Tibial artery (tissue), 4 donors: Measurements from ENCODE around the gene HGD.
"Not testable (repeated sequence)": the region's sequence is repeated elsewhere in the genome, so short reads cannot be mapped to it uniquely, and the experiment has no call there.

ENCODE experiments used
- DNase-seq, 2 donors: peaks; one replicate each; pipeline ENCODE4 v3.0.0-alpha.2; 2019
- H3K27ac ChIP-seq, 2 donors: fragments of 200-600 bp; sonication (generic) in 1 of 2; 1 replicate in 1 of 2; 2 replicates in 1 of 2; pipeline ENCODE4 v1.5.1; 2018 to 2019; ENCODE audit warnings: mild to moderate bottlenecking in 1 of 2
- H3K27me3 ChIP-seq, 2 donors: fragments of 200-600 bp; sonication (generic) in 1 of 2; one replicate each; pipeline versions ENCODE4 v1.5.1 to v1.6.0; 2016 to 2019
- H3K36me3 ChIP-seq, 3 donors: fragments of 200-600 bp; sonication (generic) in 2 of 3; one replicate each; pipeline ENCODE4 v1.5.1; 2016 to 2019; ENCODE audit warnings: mild to moderate bottlenecking in 2 of 3
- H3K4me1 ChIP-seq, 4 donors: fragments of 200-600 bp; sonication (generic) in 2 of 4; 1 replicate in 3 of 4; 2 replicates in 1 of 4; pipeline ENCODE4 v1.5.1; 2016 to 2019
- H3K4me3 ChIP-seq, 2 donors: fragments of 200-600 bp; sonication (generic) in 1 of 2; 1 replicate in 1 of 2; 2 replicates in 1 of 2; pipeline ENCODE4 v1.5.1; 2018 to 2019; ENCODE audit warnings: mild to moderate bottlenecking in 2 of 2
- H3K9me3 ChIP-seq, 3 donors: fragments of 200-600 bp; sonication (generic) in 1 of 3; one replicate each; pipeline ENCODE4 v1.5.1; 2016 to 2019
- intact Hi-C: fragments of 100-400 bp; cut with DNase I; formaldehyde crosslinking; loops from one replicate; pipeline ENCODE4 v1.15.0; 2023; ENCODE audit warnings: low total_unique reads
- TF ChIP-seq, protein P1 (sequence below), 2 experiments: fragments of 200-600 bp in 1 of 2; fragments of 450-650 bp in 1 of 2; IDR thresholded peaks; one replicate each; pipeline ENCODE4 v1.5.1; 2017 to 2019; ENCODE audit warnings: antibody characterized with exemption in 2 of 2, mild to moderate bottlenecking in 1 of 2, moderate library complexity in 1 of 2

Gene HGD

GRCh38 chr3:120622457-120622856, 59.6 kb downstream of the HGD start:
- H3K36me3 ChIP-seq = no peaks in the 10 kb centered on the region
- no peaks in the 10 kb centered on the region for H3K27me3 ChIP-seq
- no peak overlapping the region for H3K4me3 ChIP-seq
- TF ChIP-seq, protein P1, sequence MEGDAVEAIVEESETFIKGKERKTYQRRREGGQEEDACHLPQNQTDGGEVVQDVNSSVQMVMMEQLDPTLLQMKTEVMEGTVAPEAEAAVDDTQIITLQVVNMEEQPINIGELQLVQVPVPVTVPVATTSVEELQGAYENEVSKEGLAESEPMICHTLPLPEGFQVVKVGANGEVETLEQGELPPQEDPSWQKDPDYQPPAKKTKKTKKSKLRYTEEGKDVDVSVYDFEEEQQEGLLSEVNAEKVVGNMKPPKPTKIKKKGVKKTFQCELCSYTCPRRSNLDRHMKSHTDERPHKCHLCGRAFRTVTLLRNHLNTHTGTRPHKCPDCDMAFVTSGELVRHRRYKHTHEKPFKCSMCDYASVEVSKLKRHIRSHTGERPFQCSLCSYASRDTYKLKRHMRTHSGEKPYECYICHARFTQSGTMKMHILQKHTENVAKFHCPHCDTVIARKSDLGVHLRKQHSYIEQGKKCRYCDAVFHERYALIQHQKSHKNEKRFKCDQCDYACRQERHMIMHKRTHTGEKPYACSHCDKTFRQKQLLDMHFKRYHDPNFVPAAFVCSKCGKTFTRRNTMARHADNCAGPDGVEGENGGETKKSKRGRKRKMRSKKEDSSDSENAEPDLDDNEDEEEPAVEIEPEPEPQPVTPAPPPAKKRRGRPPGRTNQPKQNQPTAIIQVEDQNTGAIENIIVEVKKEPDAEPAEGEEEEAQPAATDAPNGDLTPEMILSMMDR (IDR thresholded peaks at IDR 0.05) = no peak
- no peak overlapping the region for H3K27ac ChIP-seq
- DNase-seq = no peak
- H3K4me1 ChIP-seq = no peaks in the 10 kb centered on the region
- intact Hi-C loops = no loop called here
- peaks cover 0 to 16% (median 8%) of the 10 kb centered on the region in 3 donors for H3K9me3 ChIP-seq

- DNase-seq = not testable (repeated sequence)
Measured at GRCh38 chr3:120616745-120617144, 65.3 kb downstream of the HGD start.

GRCh38 chr3:120615847-120616609, 66.0 kb downstream of the HGD start:
- no peaks in the 10 kb centered on the region for H3K27me3 ChIP-seq
- no peaks in the 10 kb centered on the region for H3K9me3 ChIP-seq
- DNase-seq = peak; percentile 40 to 76
- H3K4me1 ChIP-seq = peaks cover 0 to 7% (median 0%) of the 10 kb centered on the region in 4 donors
- H3K4me3 ChIP-seq = peak overlapping the region in 1 of 2 donors; percentile 9
- peak overlapping the region; percentile 9 to 30 for H3K27ac ChIP-seq
- H3K36me3 ChIP-seq = no peaks in the 10 kb centered on the region
- intact Hi-C loops = no loop called here
- TF ChIP-seq, protein P1 (IDR thresholded peaks at IDR 0.05) = no peak

More at GRCh38 chr3:120616745-120617144, 65.3 kb downstream of the HGD start:
- H3K4me1 ChIP-seq, H3K9me3 ChIP-seq, H3K27ac ChIP-seq, H3K36me3 ChIP-seq, H3K27me3 ChIP-seq, intact Hi-C loops, H3K4me3 ChIP-seq: not testable (repeated sequence)

- DNase-seq = no peak
- Histone ChIP-seq H3K9me3 (no peaks in the 10 kb centered on the region), H3K4me3 (no peak overlapping the region), H3K27me3 (no peaks in the 10 kb centered on the region), H3K27ac (no peak overlapping the region), H3K36me3 (no peaks in the 10 kb centered on the region), H3K4me1 (peaks cover 0 to 7% (median 0%) of the 10 kb centered on the region in 4 donors)
- intact Hi-C loops = no loop called here
- TF ChIP-seq, protein P1 (IDR thresholded peaks at IDR 0.05) = no peak
Measured at GRCh38 chr3:120614765-120615164, 67.3 kb downstream of the HGD start.

- H3K27ac ChIP-seq = no peak overlapping the region
- TF ChIP-seq, protein P1 (IDR thresholded peaks at IDR 0.05) = no peak
Measured at GRCh38 chr3:120608506-120608905, 73.5 kb downstream of the HGD start.

GRCh38 chr3:120604784-120605183, 77.3 kb downstream of the HGD start:
- Histone ChIP-seq H3K27ac (no peak overlapping the region), H3K36me3 (peaks cover 15 to 31% (median 17%) of the 10 kb centered on the region in 3 donors), H3K9me3 (no peaks in the 10 kb centered on the region), H3K4me3 (no peak overlapping the region), H3K27me3 (no peaks in the 10 kb centered on the region), H3K4me1 (peaks cover 0 to 11% (median 3%) of the 10 kb centered on the region in 4 donors)
- TF ChIP-seq, protein P1 (IDR thresholded peaks at IDR 0.05) = no peak
- DNase-seq = no peak
- intact Hi-C loops = no loop called here

More at GRCh38 chr3:120608506-120608905, 73.5 kb downstream of the HGD start:
- intact Hi-C loops = no loop called here
- H3K4me1 ChIP-seq = no peaks in the 10 kb centered on the region
- DNase-seq = no peak
- no peaks in the 10 kb centered on the region for H3K9me3 ChIP-seq
- H3K36me3 ChIP-seq = peaks cover 0 to 5% (median 0%) of the 10 kb centered on the region in 3 donors
- no peaks in the 10 kb centered on the region for H3K27me3 ChIP-seq
- H3K4me3 ChIP-seq = no peak overlapping the region
